HG03378 (cell line): ENCODE results near the gene ARHGEF10L.
"Not testable (repeated sequence)": the region's sequence is repeated elsewhere in the genome, so short reads cannot be mapped to it uniquely, and the experiment has no call there.

Source experiments
- ATAC-seq: cut with Tn5 transposase; IDR thresholded peaks from one replicate; pipeline ENCODE4 v1.9.1; 2021; ENCODE audit warnings: mild to moderate bottlenecking, moderate library complexity; ENCODE audit not compliant: unreplicated experiment

Gene ARHGEF10L

GRCh38 chr1:17609529-17609928 lies 70.0 kb downstream of the ARHGEF10L start:
- ATAC-seq = no peak

DNA sequence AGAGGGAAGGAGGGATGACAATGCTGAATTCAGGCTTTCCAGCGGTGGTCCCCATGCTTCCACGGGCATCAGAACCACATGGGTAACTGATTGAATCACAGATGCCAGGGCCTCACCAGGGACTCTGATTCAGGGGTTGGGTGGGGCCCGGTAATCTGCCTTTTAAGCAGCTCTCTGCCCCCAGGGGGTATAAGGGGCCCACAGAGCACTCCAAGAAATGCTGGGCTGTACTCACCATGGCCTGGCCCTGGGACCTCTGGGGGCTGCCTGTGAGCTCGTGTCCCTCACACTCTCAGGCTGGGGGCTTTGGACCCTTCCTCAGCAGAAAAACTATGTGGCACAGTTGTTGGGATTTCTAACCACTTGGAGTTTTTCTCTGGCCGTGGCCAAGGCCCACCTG lies 70.6 kb downstream of the ARHGEF10L start:
- ATAC-seq = no peak

DNA sequence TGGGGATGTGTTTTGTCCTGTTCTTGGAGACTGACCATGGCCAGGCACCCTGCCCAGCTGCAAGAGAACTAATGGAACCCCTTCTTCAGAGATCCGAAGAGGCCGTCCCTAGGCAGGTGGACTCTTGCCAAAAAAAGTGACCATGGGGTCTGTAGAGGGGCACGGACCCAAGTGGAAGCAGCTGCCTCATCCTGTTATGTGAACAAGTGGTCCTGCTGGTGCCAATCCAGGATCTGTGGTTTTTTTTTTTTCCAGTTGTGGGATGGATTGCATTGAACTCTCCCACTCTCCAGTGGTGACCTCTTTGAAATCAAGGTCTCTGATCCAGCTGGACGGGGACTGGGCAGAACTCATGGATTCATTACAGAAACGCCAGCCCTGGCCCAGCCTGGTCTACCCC lies 71.2 kb downstream of the ARHGEF10L start:
- no peak for ATAC-seq

- ATAC-seq = no peak
These were observed 72.5 kb downstream of the ARHGEF10L start for GRCh38 chr1:17611991-17612390.

GRCh38 chr1:17612831-17613230 lies 73.3 kb downstream of the ARHGEF10L start:
- no peak for ATAC-seq

DNA sequence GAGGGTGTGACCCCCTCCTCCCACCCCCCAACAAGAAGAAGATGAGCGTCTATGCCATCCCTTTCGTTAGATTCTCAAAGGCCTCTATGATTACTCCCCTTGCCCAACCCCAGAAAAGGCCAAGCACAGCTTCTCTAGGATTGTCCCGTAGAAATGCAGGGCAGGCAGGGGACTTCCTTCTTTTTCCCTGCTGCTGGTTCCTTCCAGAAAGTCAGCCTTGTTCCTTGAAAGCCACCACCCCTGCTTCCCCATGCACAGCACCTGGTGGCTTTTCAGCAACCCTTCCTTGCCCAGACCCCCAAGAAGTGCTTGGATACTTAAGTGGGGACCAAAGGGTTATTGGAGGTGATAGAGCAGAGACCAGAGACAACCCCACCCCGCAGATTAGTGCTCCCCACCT lies 75.1 kb downstream of the ARHGEF10L start:
- no peak for ATAC-seq

GRCh38 chr1:17615157-17615556 lies 75.7 kb downstream of the ARHGEF10L start:
- ATAC-seq = no peak

DNA sequence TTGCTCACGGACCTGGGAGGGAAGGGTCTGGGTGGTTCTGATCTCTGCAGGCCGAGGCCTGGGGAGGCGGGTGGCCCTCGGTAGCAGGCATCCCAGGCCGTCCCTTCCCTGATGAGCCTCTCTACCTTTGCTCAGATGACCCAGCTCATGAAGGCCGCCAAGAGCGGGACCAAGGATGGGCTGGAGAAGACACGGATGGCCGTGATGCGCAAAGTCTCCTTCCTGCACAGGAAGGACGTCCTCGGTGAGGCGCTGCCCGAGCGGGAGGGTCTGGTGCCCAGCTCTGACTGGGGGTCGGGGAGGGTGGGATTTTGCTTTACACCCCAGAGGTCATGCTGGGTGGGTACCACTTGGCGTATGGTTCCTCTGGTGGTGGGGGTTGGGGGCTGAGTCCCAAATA lies 76.5 kb downstream of the ARHGEF10L start:
- no peak for ATAC-seq

GRCh38 chr1:17616731-17617279 lies 77.3 kb downstream of the ARHGEF10L start:
- no peak for ATAC-seq

DNA sequence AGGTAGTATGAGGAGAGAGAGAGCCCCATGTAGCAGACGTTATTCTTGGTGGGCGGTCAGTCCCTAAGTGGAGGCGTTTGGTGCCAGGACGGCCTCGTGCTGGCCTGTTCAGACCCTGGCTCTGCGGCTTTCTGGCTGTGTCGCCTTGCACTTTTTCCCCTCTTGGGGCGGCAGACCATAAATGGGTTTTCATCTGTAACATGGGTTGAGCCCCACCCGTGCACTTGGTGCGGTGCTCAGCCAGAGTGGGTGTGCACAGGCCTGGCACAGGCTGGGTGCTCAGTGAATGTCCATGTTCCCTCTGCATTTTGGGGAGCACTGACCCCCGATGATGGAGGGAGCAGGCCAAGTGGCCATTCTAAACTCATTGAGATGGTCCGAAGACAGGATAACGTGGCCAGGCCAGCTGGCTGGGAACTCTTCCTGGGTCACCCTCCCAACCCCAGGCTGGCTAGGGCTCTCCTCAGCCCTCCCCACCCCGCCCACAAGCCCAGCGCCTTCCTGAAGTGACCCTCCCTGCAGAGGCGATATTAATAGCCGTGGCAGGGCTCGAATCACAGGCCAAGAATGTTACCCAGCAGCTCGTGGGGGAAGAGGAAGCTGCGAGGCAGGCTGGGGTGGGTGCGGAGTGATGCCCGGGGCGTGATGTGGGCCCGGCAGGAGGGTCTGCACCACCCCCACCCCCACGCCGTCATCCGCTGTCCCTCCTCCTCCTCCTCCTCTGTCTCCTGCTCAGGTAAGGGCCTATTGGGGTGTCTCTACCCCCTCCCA lies 78.5 kb downstream of the ARHGEF10L start:
- ATAC-seq = no peak

DNA sequence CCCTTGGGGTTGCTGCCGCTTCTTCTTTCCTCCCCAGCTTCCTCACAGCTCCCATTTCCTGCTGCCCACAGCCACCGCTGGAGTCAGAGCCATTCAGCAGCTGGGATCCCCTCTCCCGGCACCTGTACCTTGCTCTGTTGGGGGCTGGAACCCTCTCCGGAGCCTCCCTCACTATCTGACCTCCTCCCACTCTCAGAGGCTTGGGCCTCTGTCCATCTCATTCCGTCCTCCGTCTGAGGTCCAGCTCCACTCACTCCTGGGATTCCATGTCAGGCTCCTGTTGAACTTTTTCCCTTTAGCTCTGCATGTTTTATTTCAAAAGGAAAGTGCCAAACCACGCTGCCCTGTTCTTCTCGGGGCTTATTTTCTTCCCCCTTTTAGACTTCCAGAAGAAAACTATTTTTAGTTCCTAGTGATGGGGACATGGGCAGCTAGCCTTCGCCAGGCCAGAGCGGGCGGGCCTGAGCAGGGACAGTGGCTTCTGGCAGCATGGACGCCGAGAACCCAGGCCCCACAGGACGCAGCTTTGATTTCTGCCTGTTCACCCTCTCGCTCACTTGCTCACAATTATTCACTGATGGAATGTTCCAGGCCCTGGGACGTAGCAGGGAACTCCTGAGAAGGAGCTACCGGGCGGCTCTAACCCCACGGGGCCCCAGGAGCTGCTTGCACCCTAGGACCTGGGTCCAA lies 79.2 kb downstream of the ARHGEF10L start:
- no peak for ATAC-seq

- ATAC-seq = no peak
These were observed 81.0 kb downstream of the ARHGEF10L start for GRCh38 chr1:17620448-17620847.

GRCh38 chr1:17621691-17622090 lies 82.2 kb downstream of the ARHGEF10L start:
- no peak for ATAC-seq

- no peak for ATAC-seq
These were observed 83.3 kb downstream of the ARHGEF10L start for GRCh38 chr1:17622823-17623222.

DNA sequence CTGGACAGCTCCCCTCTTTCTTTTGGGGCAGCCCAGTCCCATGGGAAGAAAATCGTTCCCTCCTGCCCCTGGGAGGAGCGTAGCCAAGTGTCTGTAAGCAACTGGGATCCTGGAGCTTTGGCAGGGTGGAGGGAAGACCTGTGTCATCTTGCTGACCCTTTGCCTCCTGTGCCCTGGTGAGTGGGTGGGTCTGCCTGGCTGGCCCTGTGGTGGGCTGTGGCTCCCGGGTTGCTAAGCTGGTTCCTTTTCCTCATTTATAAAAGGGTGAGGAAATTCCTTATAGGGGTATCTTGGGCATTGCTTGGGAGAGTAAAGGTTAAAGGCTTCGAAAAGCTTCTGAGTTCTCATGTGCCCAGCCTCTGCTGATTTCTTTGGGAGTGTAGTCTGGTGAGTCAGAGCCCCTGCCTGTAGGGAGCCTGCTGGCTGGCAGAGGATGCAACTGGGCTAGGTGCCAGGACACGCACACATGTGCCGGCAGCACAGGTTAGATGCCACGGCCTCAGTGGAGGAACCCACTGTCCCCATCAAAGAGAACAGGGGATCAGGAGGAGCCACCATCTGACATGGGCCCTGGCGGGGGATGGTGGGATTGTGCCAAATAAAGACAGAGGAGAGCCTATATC lies 85.2 kb downstream of the ARHGEF10L start:
- ATAC-seq = no peak

- no peak for ATAC-seq
These were observed 87.9 kb downstream of the ARHGEF10L start for GRCh38 chr1:17627239-17628052.

GRCh38 chr1:17629046-17629445 lies 89.5 kb downstream of the ARHGEF10L start:
- ATAC-seq = not testable (repeated sequence)

DNA sequence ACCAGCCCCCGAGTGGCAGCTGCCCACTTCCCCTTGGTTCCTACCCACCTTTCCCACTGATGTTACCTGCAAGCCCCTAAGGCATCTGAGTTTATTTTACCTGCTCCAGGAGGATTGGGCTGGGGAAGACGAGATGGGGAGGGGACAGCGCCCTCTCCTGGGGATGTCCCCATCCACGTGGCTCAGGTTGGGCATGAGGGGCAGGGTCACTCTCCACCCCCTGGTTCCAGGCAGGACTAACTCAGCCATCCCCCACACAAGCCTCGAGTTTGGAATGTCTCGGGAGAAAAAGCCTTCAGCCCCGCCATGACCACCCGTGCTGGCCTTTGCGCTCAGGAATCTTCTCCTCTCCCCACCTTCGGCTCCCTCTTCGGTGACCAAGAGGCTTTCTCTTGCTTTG lies 90.0 kb downstream of the ARHGEF10L start:
- ATAC-seq = no peak

GRCh38 chr1:17630048-17630830 lies 90.7 kb downstream of the ARHGEF10L start:
- ATAC-seq = no peak

DNA sequence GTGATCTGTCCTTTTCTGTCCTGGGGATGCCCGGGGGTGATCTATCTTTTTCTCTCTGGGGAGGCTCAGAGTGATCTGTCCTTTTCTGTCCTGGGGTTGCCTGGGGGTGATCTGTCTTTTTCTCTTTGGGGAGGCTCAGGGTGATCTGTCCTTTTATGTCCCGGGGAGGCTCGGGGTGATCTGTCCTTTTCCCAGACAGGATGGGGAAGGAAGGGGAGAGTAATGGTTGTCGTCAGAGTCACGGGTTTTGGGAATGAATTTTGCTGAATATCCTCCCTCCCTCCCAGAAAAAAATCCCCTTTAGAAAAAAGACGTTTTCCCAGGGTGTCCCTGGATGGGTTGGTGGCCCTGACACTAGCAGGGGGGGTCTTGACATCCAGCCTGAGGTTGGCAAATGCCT lies 91.5 kb downstream of the ARHGEF10L start:
- no peak for ATAC-seq
